ENCODE results near the gene MAP6.
"Not testable (repeated sequence)": the region's sequence is repeated elsewhere in the genome, so short reads cannot be mapped to it uniquely, and the experiment has no call there.

Gene MAP6

DNA sequence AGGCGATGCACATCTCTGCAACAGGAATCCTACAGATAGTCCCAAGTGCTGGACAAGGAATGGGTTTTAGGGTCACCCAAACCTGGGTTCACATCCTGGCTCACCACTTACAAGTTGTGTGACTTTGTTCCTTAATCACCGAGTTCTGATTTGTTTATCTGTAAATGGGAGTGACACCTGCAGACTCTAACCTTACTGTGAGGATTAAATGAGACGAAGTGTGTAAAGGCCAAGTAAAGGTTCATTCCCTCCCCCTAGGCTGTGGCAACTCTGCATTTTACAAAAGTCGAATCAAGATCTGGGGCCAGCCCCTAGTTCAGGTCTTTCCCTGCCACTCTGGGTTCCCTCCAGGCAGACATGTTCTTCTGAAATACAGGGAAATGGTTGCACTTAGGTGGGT lies 71.9 kb downstream of the MAP6 start:
- FAIRE-seq (no peak), DNase-seq (ENCODE audit: insufficient read length, low spot score) (no peak)

DNA sequence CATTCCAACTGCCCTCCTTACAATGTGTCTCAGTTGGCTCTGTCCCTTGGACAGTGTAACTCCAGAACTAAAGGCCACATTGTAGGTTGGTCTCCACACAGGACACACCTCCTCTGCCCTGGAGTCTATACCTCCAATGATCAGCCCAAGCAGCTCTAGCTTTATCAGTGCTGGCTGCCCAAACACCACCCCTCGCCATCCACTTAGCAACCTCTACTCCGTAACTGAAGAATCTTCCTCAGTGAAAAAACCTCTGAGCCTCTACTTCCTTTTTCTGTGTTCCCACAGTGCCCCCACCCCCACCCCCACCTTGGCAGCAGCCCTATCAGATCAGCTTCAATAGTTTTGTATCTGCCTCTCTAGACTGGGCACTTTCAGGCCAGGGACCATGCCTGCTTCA lies 73.4 kb downstream of the MAP6 start:
- FAIRE-seq (no peak), DNase-seq (ENCODE audit: insufficient read length, low spot score) (no peak)

DNA sequence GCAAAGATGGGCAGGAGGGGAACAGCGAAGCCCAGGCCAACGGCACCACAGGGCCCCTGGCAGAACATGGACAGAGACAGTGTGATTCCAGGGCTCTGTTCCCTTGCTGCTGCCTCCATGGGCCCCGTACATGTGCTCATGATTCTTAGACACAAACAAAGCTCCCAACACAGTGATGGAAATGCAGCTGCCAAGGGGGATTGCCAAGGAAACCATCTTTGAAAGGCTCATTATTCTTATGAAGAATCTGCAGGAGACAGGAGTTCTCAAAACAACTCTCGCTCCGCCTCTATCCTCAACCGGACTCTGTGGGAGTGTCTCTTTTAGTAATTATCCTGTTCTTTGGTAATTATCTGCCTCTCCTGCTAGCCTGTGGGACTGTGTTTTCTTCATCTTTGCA lies 74.6 kb downstream of the MAP6 start:
- FAIRE-seq = no peak
- DNase-seq (ENCODE audit: insufficient read length, low spot score) = no peak

DNA sequence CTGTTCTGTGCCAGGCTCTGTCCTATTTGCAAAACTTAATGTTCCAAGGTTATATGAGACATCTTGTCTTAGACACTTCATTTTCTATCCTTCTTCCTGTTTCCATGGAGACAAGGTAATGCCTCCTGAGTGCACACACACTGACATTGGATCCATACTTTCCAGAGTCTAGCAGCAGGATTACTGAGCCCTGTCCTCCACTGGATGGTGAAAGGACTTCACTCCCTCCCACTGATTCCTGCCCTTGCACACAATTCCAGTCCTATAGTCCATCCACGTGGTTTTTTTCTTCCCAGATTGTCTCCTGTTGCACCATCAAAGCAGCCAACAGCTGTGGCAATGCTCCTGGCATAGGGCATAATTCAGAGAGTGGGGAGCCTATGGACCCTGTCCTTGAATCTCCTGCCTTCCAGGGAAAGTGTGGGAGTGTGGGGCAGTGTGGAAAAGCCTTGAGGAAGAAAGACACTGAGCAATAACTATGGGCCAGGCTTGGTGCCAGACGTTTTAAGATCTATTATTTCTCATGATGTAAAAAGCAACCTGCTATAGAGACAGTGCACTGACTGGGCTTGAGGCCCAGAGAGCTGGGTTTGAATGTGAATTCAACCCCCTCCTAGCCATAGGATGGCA lies 75.4 kb downstream of the MAP6 start:
- FAIRE-seq (no peak), DNase-seq (ENCODE audit: insufficient read length, low spot score) (no peak)

DNA sequence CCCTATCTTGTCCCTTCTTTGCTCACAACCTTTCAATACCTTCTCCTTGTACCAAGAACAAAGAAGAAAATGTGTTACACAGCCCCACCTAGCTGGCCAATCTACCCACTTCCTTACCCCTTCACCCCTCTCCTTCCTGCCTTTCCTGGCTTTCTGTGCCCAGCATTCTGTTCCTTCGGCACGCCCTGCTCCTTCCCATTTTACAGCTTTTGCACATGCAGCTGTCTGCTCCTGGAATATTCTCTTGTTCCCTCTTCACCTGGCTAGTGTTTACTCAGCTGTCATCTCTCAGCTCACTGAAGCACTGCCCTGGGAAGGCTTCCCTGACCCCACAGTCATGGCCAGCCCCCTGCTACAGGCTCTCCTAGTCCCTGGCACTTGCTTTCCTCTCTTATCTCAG lies 76.1 kb downstream of the MAP6 start:
- FAIRE-seq = no peak
- no peak for DNase-seq (ENCODE audit: insufficient read length, low spot score)

DNA sequence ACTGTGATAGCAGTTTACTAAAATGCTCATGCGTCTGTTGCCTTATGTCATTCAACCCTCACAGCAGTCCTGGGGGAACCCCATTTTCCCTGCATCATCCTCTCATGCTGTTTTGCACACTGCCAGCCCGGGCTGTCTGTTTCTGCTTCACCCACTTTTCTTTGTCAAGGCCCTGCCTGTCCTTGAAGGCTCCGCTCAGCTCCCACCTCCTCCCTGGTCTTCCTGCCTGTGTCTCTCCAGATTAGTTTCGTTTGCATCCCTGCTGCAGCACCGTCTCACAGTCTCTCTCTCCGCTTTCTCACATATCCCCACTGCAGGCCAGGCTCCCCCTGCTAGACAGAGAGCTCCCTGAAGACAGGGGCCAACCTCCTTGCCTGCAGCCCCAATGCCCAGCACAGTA lies 76.9 kb downstream of the MAP6 start:
- FAIRE-seq (no peak), DNase-seq (ENCODE audit: insufficient read length, low spot score) (no peak)

DNA sequence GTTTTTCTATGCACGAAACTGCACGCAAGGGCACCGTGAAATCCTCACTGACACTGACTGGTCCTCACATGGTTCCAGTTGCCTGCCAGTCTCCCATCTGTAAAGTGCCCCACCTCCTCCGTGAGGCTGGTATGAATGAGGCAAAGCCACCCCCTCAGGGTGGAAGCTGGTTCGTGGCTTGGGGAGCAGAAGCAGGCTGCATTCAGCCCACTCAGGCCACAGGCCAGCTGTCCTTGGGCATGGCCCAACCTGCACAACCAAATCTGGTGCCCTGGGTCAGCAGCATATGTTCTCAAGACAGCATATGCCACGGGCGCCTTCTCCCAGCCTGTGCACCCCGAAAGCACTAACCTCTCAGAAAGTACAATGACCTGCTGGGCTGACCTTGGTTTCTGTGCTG lies 77.5 kb downstream of the MAP6 start:
- DNase-seq (ENCODE audit: insufficient read length, low spot score) (no peak), FAIRE-seq (no peak)

DNA sequence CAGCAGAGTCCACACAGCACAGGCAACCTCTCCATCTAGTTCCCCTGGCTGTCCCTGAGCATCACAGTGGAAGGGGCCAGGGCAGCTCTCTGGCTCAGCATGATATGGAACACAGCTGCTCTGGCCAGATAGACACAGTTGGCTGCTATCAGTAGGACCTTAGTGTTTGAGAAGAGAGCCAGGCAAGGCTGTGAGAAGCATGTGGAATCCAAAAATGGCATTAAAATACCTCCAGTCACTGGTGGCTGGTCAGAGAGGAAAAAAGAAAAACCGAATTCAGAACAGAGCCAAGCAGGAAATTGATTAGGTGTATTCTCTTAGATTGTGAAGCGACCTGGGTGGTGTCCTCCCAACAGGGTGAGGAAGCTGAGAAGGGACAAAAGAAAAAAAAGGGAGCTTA lies 78.9 kb downstream of the MAP6 start:
- DNase-seq (ENCODE audit: insufficient read length, low spot score) (no peak), FAIRE-seq (no peak)

DNA sequence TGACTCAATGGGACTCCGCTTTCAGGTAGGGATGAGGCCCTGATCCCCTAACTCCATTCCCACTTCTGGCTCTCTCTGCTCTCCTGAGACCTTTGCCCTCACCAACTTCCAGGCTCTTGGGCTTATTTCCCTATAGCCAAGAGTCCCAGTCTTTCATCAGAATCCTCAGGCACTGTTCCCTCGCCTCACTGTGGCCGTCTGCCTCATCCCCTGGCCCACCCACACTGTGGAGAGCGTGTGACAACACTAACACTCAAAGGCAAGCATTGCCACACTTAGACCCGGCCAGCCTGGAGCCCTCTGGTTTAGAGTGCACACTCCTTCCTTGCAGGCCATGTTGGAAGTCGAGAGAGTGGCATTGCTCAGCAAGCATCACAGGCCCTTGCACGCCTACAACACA lies 79.8 kb downstream of the MAP6 start:
- DNase-seq (ENCODE audit: insufficient read length, low spot score) (no peak), FAIRE-seq (no peak)

DNA sequence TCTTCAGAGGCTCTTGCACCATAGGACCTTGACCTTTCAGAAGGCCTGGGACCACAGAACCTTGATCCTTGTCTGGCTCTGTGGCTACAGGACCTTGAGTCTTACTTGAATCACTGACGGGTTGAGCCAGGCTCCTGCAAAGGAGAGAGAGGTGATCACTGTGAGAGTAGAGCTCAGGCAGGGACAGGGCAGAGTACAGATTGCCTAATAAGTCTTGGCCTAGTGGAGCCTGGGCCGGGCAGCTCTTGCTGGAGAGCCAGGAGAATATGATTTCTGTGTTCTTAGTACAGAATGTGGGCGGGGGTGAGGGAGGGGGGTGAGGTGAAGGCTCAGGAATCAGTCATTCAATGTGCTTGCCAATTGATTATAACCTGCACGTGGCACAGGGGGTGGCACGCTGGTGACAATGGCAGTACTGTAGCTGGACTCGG lies 80.8 kb downstream of the MAP6 start:
- FAIRE-seq (no peak), DNase-seq (ENCODE audit: insufficient read length, low spot score) (no peak)

DNA sequence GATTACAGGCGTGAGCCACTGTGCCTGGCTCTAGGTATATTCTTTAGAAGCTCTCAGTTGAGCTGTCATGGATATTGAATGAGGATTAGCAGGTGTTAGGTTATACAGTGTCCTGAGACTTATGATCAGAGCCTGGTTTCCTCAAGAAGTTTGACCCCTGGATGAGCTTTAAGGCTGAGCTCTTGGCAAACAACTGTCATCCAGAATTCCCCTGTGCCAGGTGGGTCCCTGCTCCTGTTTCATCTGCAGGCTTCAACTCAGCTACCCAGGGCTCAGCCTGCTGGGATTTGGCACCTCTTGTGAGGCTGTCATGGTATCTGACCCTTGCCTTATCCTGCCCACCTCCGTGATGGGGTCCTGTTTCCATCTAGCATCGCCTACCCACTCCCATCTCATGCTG lies 82.4 kb downstream of the MAP6 start:
- DNase-seq (ENCODE audit: insufficient read length, low spot score) = no peak
- no peak for FAIRE-seq

DNA sequence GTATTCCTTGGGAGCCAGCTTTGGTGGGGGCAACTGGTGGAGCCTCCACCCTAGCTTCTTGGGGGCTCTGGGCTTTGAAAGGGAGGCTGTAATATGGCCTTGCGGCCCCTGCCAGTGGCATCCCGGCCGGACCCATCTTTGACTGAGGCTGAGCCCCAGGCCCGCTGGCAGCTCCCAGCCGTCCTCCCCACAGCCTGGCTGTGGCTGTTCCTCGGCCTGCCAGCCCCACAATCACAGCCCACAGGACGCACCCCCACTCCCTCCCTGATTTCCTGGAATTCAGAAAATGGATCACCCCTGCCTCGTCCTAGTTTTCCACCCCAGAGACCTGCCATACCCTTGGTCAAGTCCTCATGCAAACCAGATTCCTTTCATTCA lies 83.6 kb downstream of the MAP6 start:
- DNase-seq (ENCODE audit: insufficient read length, low spot score) (no peak), FAIRE-seq (no peak)

DNA sequence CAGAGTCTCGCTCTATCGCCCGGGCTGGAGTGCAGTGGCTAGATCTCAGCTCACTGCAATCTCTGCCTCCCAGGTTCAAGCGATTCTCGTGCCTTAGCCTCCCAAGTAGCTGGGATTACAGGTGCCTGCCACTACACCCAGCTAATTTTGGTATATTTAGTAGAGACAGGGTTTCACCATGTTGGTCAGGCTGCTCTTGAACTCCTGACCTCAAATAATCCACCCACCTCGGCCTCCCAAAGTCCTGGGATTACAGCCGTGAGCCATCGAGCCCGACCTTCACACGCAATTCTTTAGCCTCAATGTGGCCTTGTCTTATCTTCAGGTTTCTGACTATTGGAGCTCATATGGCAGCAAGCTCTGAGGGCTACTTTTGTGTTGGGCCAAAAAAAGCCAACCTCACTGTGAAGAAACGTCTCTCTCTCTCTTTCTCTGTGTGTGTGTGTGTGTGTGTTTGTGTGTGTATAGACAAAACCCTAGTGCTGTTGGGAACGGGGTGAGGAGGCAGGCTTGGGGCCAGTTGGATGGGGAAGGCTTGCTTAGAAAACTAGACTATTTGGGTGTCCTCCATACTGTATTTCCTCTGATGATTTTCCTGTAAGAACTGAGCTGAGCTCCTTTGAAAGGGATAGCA lies 84.1 kb downstream of the MAP6 start:
- FAIRE-seq; DNase-seq (ENCODE audit: insufficient read length, low spot score): not testable (repeated sequence)

DNA sequence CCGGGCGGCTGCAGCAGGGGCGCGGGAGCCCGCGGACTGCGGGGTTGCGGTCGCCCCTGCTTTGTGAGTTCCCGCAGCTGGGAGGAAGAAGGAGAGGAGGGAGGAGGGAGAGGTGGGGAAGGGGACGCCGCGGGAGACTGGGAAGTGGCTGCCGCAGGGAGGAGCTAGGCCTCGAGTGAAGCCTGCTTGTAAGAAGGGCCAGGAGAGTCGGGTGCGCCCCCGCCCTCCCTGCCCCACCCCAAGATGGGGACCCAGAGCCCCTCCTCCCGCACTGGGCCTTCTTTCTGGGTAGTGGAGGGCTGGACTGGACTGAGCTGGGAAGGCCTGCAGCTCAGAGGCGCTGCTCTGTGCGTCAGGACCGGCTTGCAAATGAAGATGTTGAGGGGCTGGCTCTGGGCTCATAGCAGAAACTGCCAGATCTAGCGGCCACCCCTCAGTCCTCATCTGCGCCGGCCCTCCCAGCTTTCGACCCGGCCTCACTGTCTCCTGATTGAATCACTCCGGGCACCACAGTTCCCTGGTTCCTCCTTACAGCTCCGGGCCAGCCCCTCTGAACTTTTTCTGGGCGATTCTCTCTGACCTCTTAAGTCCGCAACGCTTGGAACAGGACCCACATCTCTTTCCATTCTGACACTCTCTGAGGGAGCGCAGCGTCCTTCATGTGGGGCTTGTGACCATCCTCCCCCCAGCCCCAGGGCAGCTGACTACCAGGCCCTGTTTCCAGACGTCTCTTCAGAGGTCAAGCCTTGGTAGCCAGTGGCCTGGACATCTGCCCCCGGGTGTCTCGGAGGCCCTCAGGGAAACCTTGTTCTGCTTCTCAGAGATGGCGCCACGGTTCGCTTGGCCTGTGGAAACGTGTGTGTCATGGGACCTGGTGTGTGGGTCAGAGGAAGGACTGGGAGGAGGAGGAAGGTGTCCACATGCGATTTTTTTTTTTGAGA lies 84.8 kb downstream of the MAP6 start:
- FAIRE-seq (no peak), DNase-seq (ENCODE audit: insufficient read length, low spot score) (peak; percentile 47)

DNA sequence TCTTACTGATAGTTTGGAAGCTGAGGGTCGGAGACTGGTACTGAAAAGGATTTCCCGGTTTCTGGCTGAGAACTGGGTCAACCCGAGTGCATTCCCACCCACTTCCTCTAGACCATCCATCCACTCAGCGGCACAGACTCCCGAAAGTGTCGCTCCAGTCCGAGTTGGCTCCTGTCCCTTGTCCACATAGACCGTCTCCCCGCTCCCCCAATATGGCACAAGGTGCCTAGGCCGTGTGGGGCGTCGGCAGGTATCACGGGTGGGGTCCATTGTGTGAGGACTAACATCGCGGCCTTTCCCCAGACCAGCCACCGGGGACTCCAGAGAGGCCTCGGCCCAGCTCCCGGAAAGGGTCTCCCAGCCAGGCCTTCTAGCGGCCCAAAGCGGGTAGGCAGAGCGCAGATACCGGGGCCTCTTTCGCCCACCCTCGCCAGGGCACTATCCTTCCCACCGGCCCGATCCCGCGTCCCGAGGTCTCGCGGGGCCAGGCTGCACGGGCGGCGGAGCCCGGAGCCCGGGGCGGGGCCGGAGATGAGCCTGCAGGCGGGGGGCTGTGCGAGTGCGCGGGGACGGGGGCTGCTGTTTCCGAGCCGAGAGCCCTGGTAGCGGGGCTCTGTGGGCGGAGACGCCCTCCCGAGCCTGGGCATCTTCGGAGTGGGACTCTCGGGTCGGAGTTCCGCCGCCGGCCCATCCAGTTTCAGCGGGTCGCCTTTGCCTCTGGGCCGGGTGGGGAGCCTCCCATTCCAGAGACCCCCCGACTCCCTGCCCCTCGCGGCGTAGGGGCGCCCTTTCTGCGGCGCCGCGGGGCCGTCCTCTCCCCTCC lies 85.7 kb downstream of the MAP6 start:
- DNase-seq (ENCODE audit: insufficient read length, low spot score) (peak; percentile 76), FAIRE-seq (no peak)

DNA sequence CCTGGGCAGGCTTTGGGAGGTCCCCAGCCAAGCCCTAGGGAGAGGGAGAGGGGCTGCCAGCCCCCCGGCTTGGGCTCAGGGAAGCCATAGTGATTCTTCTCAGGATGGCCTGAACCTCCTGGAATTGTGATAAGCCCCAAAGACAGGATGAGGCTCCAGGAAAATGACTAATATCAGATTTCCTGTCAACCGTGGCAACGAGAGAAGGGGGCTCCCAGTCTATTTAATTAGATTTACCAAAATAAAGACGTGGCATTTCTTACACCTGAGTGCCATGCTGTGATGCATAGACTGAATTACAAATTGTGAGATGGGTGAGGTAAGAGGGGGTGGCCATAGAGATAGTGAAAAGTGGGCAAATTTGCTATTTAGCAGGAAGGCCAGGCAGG lies 86.3 kb downstream of the MAP6 start:
- FAIRE-seq = no peak
- no peak for DNase-seq (ENCODE audit: insufficient read length, low spot score)

DNA sequence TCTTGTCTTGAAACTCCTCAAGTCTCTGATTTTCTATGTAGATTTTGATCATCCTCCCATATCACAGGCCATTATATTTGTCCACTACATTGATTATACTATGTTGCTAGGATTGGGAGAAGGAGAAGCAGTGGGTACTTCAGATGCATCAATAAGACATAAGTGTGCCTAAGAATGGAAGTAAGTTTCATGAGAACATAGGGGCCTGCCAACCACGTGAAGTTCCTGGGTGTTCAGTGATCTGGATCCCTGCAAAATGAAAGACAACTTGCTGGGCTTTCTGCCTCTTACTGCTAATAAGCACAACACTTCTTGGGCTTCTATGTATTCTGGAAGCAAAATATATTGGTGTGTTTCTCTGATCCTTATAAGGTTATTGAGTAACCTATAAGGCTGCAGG lies 89.0 kb downstream of the MAP6 start:
- no peak for FAIRE-seq
- DNase-seq (ENCODE audit: insufficient read length, low spot score) = no peak

DNA sequence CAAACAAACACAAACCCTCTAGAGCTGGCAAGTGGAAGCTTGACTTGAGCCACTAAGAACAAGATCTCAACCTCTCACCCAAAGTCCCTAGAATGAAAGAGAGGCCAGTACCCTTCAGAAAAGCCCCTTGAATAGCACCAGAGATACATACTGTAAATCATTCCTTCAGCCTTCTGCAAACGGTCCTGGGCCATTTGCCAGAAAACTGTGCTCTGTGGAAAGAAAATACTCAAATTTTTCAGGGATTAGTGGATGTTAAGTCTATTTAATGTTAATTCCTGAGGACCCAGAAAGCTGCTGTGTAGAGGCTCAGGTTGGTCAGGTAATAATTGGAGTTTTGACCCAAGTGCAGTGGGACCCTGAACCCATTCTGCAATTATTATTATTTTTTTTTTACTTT lies 89.9 kb downstream of the MAP6 start:
- no peak for DNase-seq (ENCODE audit: insufficient read length, low spot score)
- no peak for FAIRE-seq

DNA sequence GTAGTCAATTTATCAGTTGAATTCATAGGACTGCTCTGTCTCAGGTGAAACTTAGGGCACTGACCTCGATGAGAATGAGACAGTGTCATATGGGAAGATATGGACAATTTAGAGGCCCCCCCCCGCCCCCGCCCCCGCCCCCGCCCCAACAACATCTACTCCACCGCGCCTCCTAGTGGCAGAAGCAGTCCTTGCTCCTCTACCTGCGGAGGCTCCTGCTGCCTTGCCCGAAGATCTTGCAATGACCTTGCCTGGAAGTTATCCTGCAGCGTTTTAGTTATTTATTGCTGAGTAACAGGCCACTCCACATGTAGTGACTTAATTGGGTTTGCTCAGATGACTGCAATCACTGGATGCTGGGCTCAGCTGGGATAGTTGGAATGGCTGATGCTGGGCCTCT lies 91.6 kb downstream of the MAP6 start:
- DNase-seq (ENCODE audit: insufficient read length, low spot score) (peak; percentile 62), FAIRE-seq (no peak)

DNA sequence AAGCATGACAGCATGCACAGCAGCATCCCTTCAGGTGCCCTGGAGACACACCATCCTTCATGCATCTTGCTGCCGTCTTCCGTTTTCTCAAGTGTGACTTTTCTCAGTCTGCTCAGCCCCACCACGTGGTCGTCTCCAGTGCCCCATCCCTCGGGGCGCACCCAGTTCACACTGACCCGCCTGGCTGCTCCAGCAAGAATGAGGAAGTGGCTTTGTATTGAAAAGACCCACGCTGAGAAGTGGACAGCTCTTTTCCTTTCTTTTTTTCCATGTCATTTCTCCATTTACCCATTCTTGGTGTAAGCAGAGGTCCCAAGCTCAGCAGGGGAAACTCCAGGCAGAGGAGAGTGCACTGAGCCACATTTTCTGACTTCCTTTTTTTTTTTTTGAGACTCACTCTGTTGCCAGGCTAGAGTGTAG lies 92.3 kb downstream of the MAP6 start:
- no peak for FAIRE-seq
- no peak for DNase-seq (ENCODE audit: insufficient read length, low spot score)

DNA sequence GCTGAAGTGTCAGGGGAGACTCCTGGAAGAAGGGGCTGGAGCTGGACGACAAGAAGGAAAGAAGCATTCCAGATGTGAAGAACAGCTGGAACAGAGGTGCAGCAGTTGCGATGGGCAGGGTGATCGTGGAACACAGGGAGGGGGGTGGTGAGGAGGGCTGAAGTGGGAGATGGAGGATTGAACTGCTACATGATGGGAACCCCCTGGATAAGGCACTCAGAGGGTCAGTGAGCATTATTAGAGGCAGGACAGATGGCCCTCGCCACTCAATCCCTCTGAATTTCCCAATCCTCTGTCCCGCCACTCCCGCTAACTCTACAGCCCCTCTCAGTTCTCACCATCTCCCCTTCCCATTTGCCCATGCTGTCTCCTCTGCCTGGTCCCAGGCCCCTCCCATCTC lies 92.8 kb downstream of the MAP6 start:
- DNase-seq (ENCODE audit: insufficient read length, low spot score) (no peak), FAIRE-seq (no peak)
